GM18517 (cell line): ENCODE measurements around the gene KCNJ8.
"Not testable (repeated sequence)": the region's sequence is repeated elsewhere in the genome, so short reads cannot be mapped to it uniquely, and the experiment has no call there.

Experiments
- ATAC-seq: cut with Tn5 transposase; IDR thresholded peaks from one replicate; pipeline ENCODE4 v1.9.1; 2021; ENCODE audit warnings: mild to moderate bottlenecking, moderate library complexity; ENCODE audit not compliant: unreplicated experiment

Gene KCNJ8

DNA sequence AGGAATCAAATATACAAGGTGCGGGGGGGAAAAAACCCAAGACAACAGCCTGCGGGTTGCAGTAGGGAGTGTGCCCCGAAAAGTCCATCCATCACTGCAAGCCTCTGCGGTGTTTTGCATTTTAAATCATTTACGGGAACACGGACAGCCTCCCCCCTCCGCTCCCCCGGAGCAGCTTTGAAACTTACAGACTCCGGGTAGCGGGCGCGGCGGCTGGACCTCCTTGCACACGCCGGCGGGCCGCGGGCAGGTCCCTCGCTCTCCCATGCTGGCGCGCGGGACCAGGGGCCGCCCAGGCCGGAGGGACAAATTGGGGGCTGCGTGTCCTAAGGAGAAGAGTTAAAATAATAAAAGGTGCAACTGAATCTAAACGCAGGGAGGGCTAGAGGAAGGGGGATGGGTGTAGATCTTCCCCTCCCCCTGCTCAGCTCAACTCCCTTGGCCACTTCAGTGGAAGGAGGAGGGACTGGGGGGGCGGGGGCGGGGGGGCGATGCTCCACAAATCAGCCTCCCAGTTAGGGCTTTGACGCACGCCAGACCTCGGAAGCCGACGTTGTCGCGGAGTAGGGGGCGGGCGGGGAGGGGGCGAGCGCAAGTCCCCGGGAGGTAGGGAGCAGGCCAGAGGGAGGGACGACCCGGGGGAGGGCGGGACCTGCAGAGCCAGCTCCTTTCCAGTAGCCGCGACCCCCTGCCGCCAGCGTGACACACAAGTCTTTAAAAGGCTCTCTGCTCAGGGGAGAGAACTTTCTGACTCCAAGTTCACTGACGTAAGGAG lies at the start of gene KCNJ8:
Gene KCNJ8, minus strand, starts transcription at position 349 of the 775 bp plus-strand sequence. CDS start 1,090 bp downstream, outside the sequence.
- ATAC-seq: no peak

DNA sequence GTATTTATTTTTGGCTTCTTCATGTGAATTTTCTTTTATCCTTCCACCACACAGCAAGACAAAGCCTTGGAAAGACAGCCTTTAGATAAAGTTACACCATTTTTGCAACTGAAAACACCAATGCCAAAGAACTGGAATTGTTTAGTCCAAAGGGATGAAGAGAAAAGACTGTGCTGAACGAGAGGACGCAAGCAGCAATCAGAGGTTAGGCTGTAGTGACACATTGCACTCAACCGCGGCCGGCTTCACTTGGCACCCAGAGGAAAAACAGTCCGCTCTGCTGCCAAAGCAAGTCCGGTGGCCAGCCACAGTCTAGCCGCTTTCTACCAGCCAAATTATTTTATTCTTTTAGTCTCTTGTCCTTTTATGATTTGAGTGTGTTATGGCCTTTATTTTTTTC lies 49.1 kb upstream of the KCNJ8 start:
- ATAC-seq: no peak

DNA sequence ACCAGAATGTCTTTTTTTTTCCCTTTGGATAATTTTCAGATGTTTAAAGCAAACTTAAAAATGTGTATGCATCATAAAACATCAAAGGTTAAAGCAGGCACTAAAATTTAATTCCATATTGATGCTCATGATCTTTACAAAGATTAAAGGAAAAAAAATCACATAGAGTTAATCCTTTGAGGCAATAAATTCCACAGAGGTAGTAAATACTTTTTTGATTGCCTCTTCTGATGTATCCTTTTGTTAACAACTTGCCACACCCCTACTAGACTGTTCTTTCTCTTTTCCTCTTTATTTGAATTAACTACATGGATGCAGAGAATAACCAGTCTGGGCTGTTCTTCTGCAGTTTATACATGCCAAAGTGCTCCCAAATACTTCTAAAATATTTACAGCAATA lies 45.2 kb upstream of the KCNJ8 start:
- no peak for ATAC-seq

DNA sequence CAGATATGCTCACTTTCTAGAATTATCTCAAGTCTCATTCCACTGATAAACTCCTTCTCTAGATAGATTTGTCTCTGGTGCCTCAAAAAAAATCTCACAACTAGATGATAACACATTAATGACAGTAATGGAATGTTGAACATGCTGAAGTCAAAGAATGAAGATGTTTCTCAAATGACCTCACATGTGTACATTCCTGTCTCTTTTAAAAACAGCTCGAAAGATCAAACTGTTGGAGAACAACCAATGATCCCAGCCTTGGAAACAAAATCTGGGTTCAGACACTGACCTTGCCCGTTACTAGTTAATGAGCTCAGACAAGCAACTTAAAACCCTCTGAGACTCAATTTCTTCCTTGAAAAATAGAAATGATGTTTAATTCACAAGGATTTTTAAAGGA lies 44.7 kb upstream of the KCNJ8 start:
- no peak for ATAC-seq

DNA sequence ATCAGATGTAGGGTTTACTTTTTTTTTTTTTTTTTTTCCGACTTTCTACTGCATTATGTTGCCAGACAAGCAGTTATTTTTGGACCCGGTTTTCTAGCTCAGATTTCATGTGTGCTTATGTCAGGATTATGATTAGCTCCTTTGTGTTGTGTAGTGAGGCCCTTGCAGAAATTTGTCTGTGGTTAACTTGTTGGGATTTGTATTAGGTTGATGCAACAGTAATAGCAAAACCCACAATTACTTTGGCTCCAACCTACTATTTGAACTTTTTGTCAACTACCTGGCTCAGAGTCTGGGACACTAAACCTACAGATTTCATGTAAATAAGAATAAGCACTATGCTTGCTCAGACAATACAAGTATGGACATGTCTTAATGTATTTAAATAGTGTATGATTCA lies 44.1 kb upstream of the KCNJ8 start:
- no peak for ATAC-seq

DNA sequence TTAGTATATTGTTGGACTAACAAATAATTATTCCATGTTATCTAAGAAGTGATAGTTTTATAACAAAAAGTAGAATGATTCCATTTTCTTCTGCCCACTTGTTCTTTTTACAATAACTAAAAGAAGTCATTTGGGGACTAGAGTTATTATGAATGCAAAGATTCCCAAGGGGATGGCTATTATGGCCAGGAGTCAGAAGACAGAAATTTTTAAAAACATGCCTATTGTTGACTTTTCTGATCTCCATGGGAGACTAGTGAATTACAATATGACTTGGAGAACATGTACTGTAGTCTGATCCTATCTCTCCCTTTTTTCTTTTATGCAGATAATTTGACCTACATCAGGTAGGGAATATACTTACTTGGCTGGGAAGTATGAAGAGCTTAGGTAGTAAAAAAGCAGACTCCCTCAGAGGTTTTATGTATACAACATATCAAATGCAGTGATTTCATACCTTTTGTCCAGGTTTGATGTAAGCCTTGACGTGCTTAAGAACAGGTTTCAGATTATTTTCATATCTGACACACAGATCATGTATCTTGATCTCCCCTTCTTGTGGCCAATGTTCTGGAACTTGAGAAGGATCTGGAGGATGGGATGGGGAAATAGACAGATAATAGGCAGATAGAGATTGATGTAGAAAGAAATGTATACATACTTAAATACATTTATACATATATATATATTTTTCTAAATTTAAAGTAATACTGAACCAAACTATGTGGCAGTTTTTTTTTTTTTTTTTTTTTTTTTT lies 41.0 kb upstream of the KCNJ8 start:
- ATAC-seq: no peak

DNA sequence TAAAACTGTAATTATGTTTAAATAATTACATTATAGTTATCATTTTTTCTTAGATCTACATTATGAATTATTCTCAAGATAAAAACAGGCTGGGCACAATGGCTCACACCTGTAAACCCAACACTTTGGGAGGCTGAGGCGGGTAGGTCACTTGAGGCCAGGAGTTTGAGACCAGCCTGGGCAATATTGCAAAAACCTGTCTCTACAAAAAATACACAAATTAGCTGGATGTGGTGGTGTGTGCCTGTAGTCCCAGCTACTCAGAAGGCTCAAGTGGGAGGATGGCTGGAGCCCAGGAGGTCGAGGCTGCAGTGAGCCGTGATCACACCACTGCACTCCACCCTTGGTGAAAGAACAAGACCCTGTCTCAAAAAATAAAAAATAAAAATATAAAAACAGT lies 40.3 kb upstream of the KCNJ8 start:
- no peak for ATAC-seq

DNA sequence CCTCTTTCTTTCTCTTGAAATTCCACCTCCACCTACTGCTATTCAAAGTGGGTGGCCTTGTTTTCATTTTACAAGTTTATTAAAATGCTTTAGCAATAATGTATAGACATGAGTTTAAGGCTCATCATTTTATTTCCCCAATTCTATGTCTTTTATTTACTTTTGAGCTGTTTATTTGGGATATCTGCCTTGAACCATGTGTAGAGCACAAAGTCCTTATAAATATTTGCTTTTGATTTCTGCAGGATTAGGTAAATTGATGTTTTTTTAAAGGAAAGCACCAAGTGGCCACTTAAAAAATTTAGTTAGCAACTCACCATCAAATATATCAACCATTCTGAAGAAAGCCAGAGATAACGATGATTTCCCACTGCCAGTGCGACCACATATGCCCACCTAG lies 39.8 kb upstream of the KCNJ8 start:
- no peak for ATAC-seq

DNA sequence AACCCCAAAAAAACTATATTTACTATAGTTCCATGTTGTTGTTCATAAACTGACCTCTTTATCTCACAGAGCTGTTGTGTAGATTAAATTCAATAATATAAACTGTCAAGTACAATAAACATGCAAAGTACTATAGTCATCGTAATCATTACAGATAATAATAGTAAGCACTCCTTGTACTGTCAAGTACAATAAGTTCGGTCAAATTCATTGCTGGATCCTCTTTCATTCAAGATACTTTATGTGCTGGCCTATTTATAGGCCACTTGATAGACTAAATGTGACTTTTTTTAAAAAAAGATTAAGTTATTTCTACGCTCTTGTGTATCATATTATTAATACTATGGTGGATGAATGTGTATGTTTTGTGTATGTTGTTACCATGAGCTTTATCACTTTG lies 39.2 kb upstream of the KCNJ8 start:
- no peak for ATAC-seq

DNA sequence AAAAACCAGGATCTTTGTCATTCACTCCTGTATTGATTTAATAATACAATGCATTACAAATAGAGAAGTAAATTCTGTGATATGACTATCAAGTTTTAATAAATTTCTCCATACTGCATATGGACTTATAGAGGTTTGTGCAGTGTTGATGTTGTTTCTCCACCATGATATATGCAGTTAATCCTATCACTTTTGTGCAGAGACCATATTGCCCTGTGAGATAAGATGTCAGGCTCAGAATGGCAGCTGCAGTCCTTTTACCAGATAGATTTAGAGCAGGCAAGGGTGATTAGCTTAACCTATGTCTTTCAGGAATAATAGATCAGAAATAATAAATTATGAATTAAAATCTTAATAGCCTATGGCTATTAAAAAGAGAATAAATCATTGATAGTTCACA lies 38.6 kb upstream of the KCNJ8 start:
- no peak for ATAC-seq

DNA sequence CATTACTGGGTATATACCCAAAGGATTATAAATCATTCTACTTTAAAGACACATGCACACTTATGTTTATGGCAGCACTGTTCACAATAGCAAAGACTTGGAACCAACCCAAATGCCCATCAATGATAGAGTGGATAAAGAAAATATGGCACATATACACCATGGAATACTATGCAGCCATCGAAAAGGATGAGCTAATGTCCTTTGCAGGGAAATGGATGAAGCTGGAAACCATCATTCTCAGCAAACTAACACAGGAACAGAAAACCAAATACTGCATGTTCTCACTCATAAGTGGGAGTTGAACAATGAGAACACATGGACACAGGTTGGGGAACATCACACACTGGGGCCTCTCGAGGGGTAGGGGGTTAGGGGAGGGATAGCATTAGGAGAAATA lies 37.8 kb upstream of the KCNJ8 start:
- not testable (repeated sequence) for ATAC-seq

DNA sequence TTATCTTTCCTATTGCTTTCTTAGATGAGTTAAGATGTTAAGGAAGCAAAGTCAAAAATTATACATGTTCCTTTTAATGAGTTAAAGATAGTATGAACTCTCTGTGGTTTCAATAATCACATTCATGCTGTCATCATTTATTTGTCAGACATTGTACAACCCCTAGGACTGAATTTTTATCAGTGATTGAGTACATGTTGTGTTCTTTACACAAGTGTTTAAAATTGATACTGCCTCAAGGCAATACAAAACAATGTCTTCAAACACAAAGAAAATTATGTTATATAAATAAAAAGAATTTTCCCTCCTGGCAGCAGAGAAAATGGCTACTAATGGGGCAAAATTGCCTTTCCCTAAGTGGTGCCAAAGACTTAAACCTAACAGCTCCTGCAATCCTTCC lies 34.6 kb upstream of the KCNJ8 start:
- ATAC-seq: no peak

DNA sequence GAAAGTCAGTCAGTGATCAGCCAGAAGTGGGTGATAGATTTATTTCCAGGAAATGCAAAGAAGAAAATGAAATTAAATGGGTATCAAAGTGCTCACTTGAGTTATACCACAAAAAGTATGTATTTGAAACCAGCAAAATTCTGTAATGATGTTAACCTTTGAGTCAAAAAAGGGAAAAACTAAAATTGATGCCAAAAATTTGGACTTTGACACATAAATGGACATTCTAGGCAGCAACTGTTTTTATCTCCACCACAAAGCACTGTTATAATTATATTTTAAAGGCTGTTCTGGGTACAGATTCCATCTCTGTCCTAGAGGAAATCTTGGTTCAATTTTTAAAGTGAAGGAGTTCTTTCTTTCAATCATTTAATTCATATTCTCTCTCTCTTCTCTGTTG lies 31.7 kb upstream of the KCNJ8 start:
- ATAC-seq: no peak

DNA sequence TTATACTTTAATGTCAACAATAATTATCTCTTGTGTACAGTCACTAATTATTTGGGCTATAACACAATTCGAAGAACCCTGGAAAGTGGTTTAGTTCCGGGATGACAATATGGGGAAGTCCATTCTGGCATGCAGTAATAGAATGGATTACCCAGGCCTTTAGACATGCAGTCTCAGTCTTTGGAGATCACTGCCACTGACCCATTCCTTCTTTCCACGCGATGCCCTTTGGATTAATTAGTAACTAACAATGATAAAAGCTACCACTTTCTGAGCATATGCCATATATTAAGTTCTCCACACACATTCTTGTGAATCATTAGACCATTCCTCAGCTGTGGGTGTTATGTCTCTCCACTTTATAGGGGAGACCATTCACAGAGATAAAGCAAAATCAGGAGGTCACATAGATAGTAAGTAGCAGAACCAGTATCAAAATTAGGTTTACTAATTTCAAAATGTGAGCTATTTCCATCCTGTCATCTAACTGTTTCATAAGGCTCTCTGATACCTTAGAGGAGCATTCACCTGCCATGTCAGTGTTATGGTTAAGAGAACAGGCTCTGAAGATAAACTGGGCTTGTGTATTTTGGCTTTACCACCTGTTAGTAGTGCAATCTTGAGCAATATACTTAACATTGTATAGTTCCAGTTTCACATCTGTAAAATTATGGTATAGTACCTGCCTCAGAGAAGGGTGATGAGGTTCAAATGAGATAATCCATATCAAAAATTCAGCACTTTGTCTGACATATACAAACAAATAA lies 27.2 kb upstream of the KCNJ8 start:
- ATAC-seq: no peak

DNA sequence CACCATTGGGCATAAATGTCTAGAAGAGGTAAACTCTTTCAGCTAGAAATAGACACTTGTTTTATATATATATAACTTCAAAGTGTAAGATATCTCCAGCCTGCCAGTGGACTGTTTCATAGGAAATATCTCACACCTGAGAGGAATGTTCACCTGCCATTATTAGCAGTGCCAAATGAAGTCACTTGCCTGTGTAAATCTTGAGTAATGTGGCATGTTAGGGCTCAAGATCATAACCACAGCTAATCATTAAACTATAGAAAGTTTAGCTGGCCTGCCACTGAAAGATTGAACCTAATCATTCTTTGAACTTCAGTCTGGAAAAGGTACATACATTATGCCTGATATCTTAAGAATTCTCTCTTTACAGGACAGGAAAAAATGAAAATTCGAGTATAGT lies 25.5 kb upstream of the KCNJ8 start:
- no peak for ATAC-seq

DNA sequence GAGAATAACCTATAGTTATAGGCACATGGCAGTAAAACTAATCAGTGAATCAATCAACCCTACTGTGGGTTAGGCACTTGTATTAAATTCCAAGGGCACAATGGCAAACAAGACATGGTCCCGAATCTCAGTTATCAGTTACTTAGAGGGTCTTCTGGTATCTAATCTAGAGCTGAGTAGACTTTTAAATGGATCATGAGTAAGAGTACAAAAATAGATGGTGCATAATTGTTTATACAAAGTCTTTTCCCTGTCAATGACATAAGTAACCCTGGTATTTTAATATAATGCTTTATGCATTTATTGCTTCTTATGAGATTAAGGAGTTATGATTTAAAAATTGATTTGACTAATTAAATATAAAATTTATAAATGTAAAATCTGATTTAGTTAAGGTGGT lies 23.0 kb upstream of the KCNJ8 start:
- ATAC-seq: no peak

DNA sequence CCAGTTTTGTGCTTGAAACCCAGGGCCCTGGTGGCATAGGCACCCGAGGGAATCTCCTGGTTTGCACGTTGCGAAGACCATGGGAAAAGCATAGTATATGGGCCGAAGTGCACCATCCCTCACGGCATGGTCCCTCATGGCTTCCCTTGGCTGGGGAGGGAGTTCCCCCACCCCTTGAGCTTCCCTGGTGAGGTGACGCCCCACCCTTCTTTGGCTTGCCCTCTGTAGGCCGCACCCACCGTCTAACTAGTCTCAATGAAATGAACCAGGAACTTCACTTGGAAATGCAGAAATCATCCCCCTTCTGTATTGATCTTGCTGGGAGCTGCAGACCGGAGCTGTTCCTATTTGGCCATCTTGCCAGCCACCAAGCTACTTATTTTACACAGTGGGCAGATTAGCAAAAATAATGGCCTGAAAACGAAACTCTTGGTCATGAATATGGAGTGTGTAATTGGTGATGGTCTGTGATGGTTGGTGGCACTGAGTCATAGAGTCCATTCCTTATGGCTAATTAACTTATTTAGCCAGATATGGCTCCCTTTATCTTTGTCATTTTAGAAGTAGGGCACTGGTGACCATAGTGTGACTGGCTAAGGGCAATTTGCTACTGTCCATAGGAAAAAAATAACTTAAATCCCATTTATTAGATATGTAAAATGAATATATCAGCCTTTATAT lies 21.3 kb upstream of the KCNJ8 start:
- ATAC-seq: no peak

DNA sequence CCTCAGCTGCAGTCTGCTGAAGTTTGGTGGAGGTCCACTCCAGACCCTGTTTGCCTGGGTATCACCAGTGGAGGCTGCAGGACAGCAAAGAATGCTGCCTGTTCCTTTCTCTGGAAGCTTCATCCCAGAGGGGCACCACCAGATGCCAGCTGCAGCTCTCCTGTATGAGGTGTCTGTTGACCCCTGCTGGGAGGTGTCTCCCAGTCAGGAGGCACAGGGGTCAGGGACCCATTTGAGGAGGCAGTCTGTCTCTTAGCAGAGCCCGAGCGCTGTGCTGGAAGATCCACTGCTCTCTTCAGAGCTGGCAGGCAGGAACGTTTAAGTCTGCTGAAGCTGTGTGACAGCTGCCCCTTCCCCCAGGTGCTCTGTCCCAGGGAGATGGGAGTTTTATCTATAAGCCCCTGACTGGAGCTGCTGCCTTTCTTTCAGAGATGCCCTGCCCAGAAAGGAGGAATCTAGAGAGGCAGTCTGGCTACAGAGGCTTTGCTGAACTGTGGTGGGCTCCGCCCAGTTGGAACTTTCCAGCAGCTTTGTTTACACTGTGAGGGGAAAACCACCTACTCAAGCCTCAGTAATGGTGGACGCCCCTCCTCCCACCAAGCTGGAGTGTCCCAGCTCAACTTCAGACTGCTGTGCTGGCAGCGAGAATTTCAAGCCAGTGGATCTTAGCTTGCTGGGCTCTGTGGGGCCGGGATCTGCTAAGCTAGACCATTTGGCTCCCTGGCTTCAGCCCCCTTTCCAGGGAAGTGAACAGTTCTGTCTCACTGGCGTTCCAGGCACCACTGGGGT lies 20.5 kb upstream of the KCNJ8 start:
- ATAC-seq: not testable (repeated sequence)

DNA sequence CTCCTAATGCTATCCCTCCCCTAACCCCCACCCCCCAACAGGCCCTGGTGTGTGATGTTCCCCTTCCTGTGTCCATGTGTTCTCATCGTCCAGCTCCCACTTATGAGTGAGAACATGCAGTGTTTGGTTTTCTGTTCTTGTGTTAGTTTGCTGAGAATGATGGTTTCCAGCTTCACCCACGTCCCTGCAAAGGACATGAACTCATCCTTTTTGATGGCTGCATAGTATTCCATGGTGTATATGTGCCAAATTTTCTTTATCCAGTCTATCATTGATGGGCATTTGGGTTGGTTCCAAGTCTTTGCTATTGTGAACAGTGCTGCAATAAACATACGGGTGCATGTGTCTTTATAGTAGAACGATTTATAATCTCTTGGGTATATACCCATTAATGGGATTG lies 15.2 kb upstream of the KCNJ8 start:
- ATAC-seq: not testable (repeated sequence)
